GOT3 (cell line): ENCODE results near the gene NDUFA11.

Experiments
- DNase-seq: peaks from one replicate; lab custom pipeline; 2025; ENCODE audit warnings: mixed read lengths; lab: John Stamatoyannopoulos, UW

NDUFA11 gene

GRCh38 chr19:5932609-5933262, 29.1 kb upstream of the NDUFA11 start:
- no peak for DNase-seq

GRCh38 chr19:5932146-5932545, 28.6 kb upstream of the NDUFA11 start:
- no peak for DNase-seq

GRCh38 chr19:5931251-5931650, 27.7 kb upstream of the NDUFA11 start:
- DNase-seq, result no peak

DNA sequence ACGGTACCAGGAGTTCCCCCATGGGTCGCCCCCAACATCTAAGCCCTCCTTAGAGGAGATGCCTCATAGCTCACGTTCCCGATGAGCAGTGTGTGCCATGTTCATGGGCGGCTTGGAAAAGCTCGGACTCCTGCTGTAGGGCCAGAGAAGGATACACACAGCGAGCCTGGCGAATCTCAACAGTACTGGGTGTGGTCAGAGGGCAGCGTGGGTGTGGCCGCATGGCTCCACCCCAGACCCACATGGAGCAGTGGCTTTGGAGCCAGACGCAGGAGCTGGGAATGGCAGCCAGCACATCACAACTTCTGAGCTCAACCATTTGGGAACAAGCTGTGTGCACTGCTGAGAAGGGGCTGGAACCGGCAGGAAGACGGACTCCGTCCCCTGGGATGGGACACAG, 26.0 kb upstream of the NDUFA11 start:
- no peak for DNase-seq

- no peak for DNase-seq
These were observed 25.6 kb upstream of the NDUFA11 start for GRCh38 chr19:5929179-5929578.

GRCh38 chr19:5927441-5927821, 23.8 kb upstream of the NDUFA11 start:
- no peak for DNase-seq

GRCh38 chr19:5926641-5927440, 23.3 kb upstream of the NDUFA11 start:
- DNase-seq, result peak; percentile 48

DNA sequence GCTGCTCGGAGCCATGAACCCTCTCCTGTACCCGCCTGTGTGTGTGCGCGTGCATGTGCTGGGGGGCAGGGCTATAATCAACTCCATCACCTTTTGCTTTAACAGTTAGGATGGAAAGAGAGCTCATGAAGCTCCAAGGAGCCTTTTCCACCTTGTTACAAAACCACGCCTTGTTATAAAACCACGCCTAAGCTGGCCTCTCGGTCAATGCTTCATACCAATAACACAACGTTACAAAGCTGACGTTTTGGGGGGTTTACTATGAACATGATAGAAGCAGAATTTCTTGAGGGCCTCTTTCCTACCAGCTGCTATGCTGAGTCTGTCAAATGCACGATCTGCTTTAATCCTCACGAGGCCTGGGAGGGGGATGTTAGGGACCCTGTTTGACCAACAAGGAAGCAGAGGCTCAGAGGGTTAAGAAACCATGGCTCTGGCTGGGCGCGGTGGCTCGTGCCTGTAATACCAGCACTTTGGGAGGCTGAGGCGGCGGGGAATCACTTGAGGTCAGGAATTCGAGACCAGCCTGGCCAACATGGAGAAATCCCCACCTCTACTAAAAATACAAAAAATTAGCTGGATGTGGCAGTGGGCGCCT, 22.3 kb upstream of the NDUFA11 start:
- no peak for DNase-seq

DNA sequence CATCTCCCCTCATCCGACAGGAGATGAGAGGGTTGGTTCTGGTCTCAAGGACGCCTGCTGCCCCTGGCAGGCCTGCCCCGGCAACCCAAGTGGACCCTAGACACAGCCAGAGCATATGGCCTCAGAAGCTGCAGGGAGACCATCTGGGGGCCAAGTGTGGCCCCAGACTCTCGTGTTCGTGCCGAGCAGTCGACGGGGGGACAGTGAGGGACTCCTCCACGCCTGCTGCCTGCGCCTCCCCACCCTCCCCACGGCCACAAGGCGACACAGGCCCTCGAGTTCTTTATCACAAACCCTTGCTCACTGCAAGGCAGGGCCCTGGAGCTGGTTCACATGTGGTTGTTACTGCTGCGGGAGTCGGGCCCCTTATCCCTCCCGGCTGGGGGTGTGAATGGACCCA, 19.8 kb upstream of the NDUFA11 start:
- no peak for DNase-seq

DNA sequence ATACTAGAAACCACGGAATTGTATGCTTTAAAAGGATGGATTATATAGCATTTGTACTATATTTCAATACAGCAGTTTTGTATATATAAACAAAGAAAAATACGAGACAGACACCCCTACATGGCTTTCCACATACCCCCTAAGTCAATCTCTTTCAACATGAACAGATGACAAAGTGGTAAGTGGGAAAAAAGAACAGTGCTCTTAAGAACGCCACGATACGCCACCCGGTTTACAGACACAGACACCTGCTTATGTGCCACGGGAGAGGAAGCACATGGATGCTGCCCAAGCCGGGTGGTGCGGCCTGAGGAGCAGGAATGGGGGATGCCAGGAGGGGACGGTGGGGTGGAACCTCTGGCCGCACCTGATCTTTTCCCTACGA, 18.6 kb upstream of the NDUFA11 start:
- no peak for DNase-seq

DNA sequence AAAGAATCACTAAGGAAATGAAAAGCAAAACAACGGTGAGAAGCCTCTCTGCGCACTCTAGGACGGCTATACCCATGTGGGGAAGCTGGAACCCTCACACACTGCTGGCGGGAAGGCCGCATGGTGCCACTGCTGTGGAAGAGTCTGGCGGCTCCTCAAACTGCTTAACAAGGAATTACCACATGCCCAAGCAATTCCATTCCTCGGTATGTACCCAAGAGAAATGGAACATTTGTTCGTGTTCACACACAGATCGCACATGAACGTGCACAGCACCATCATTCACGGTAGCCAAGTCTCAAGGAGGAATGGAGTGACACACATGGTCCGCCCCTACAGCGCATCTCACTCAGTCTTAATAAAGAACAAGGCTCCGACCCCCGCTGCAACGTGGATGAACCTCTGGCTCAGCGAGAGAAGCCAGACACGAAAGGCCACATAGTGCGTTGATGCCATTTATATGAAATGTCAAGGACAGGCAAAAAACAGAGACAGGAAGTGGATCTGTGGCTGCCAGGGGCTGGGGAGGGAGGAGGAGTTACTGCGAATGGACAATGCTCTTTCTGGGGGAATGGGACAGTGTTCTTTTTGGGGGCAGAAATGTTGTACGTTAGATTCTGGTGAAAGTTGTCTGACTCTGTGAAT, 18.0 kb upstream of the NDUFA11 start:
- DNase-seq, result no peak

DNA sequence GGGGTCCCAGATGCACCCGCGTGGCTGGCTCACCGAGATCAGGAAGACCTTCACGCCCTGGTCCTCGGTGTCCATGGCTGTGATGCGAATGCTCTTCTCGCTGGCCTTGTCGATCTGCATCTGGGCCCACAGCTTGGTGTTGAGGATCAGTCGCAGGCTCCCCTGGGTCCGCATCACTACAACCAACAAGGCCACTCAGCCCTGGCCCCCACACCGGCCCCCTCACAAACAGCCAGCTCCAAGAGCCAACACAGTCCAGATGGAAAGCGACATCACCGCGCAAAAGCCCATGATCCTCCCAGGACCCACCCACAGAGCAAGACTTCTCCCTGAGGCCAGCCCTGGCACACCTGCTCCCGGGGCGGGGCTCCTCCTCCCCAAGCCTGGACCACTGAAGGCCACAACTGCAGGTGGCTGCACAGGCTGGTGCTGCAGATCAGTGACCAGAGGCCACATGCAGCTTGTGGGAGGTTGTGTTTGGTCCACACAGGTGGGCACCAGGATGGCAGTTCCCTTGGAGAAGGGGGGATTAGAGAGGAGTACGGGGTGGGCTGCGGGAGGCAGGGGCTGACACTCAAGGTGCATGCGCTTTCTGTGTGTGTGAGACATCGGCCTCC, 15.0 kb upstream of the NDUFA11 start:
- no peak for DNase-seq

DNA sequence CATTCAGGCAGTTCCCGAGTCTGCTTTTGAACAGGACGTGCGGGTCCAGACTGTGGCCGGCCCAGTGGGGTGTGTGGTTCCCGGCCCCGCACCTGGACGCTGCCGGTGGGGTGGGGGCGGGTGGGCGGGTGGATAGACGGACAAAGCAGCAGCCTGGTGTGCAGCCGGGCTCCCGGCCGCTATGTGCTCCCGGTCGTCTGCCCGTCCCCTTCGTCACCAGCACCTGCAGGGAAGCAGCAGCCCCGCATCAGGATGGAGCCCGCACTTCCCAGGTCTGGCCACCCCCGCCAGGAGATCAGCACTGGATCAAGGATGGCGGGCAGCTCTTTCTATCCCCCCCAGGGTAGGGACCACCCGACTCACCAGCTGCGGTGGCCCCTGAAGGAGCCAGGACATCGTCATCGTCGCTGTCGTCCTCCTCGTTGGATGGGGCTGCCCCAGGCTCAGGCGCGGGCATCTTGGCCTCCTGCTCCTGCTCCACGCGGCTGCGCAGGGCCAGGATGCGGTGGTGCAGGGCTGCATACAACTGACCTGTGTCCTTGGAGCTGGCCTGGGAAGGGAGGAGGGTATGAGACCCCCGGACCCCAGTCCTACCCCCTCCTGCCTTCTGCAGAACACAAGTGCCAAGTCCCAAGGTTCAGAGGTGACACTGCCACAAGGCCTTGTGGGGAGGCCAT, 14.0 kb upstream of the NDUFA11 start:
- DNase-seq, result no peak

GRCh38 chr19:5916181-5916708, 12.7 kb upstream of the NDUFA11 start:
- DNase-seq, result no peak

- no peak for DNase-seq
These were observed 12.2 kb upstream of the NDUFA11 start for GRCh38 chr19:5915782-5916165.

- no peak for DNase-seq
These were observed 11.6 kb upstream of the NDUFA11 start for GRCh38 chr19:5914946-5915781.

- no peak for DNase-seq
These were observed 10.8 kb upstream of the NDUFA11 start for GRCh38 chr19:5914358-5914774.

DNA sequence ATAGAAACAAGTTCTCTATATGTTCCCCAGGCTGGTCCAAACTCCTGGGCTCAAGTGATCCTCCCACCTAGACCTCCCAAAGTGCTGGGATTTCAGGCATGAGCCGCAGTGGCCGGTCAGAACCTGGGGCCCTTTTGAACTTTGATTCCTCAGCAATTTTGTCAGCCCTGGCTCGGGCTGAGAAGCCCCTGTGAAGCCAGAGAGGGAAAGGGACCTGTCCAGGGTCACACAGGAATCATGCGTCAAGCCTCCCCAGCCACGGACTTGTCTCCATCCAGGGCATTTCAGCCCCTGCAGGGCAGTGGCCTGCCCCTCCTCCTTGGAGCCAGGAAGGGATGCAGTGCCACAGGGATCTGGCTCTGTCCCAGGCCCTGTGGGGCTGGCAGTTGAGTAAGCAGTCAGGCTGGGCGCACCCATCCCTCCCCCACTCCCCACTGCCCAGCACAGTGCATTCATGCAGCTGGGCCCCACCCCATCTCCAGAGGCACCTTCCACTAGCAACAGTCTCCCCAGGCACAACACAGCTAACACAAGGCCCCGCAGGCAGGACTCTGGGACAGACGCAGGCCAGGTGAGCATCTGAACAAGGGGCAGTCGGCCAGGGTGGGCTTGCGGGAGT, 10.3 kb upstream of the NDUFA11 start, which contains the start of gene CAPS:
CAPS (plus strand) TSS at position 516 of the 619 bp plus-strand sequence. CDS start 153 bp downstream, outside the sequence.
- no peak for DNase-seq

GRCh38 chr19:5911366-5911765, 7.8 kb upstream of the NDUFA11 start:
- DNase-seq, result no peak

- no peak for DNase-seq
These were observed 7.0 kb upstream of the NDUFA11 start for GRCh38 chr19:5910638-5910907.
